T-helper 2 cell (primary cell): ENCODE results near the gene THOC6.

ENCODE experiments used
- DNase-seq, 5 experiments: peaks; one replicate each; pipeline versions ENCODE4 v3.0.0 to v3.0.0-alpha.2; 2012 to 2022

Gene THOC6

GRCh38 chr16:3017794-3018506, 5.9 kb upstream of the THOC6 start, which contains the start of gene CLDN6:
Gene CLDN6 (minus strand): TSS chr16:3018183. CDS start chr16:3016021, 2,162 bp downstream.
- no peak for DNase-seq

GRCh38 chr16:3019594-3020246, 4.1 kb upstream of the THOC6 start:
- DNase-seq, result no peak

- peak; percentile 33 to 81 (median 54) for DNase-seq
These were observed 3.6 kb upstream of the THOC6 start, which contains the start of gene TNFRSF12A for GRCh38 chr16:3020247-3020603. Gene TNFRSF12A (plus strand): TSS chr16:3020368. CDS start chr16:3020398, 30 bp downstream.

- DNase-seq, result peak; percentile 39 to 64 (median 47)
These were observed 3.0 kb upstream of the THOC6 start for GRCh38 chr16:3020604-3021448.

- peak; percentile 44 to 72 (median 57) for DNase-seq
These were observed 2.2 kb upstream of the THOC6 start for GRCh38 chr16:3021449-3022207.

GRCh38 chr16:3022208-3022683, 1.6 kb upstream of the THOC6 start:
- peak in 4 of 5 experiments; percentile 55 to 89 (median 68) for DNase-seq

- DNase-seq, result no peak
These were observed 986 bp upstream of the THOC6 start for GRCh38 chr16:3022684-3023414.

GRCh38 chr16:3023415-3023668, 493 bp upstream of the THOC6 start:
- DNase-seq, result no peak

- no peak for DNase-seq
These were observed 1.5 kb downstream of the THOC6 start for GRCh38 chr16:3025032-3026002.

- DNase-seq, result no peak
These were observed 2.2 kb downstream of the THOC6 start for GRCh38 chr16:3026003-3026378.

GRCh38 chr16:3026609-3027488, 3.0 kb downstream of the THOC6 start:
- no peak for DNase-seq

- no peak for DNase-seq
These were observed 3.6 kb downstream of the THOC6 start for GRCh38 chr16:3027489-3027795.

GRCh38 chr16:3027983-3028715, 4.3 kb downstream of the THOC6 start:
- DNase-seq, result peak; percentile 68 to 88 (median 83)

- DNase-seq, result no peak
These were observed 5.0 kb downstream of the THOC6 start for GRCh38 chr16:3028716-3029319.

- DNase-seq, result peak in 2 of 5 experiments; percentile 12 to 83
These were observed 5.8 kb downstream of the THOC6 start for GRCh38 chr16:3029491-3030221.

GRCh38 chr16:3030222-3031212, 6.7 kb downstream of the THOC6 start:
- DNase-seq, result no peak

GRCh38 chr16:3032624-3033023, 8.8 kb downstream of the THOC6 start:
- DNase-seq, result no peak
